GM12874 (cell line): ENCODE measurements around the gene AUTS2.

Experiments used
- CTCF ChIP-seq: IDR thresholded peaks from 2 replicates; pipeline ENCODE4 v1.5.1; 2011; ENCODE audit warnings: low read depth, mild to moderate bottlenecking, control low read depth, low read length, moderate library complexity; ENCODE audit not compliant: insufficient read depth

The AUTS2 gene

GRCh38 chr7:69699931-69700330, 101.7 kb downstream of the AUTS2 start:
- no peak for TF ChIP-seq CTCF

- no peak for TF ChIP-seq CTCF
Observed at GRCh38 chr7:69700331-69700730, 102.1 kb downstream of the AUTS2 start.

GRCh38 chr7:69701288-69701687, 103.0 kb downstream of the AUTS2 start:
- no peak for TF ChIP-seq CTCF

- no peak for TF ChIP-seq CTCF
Observed at GRCh38 chr7:69702357-69702756, 104.1 kb downstream of the AUTS2 start.

- TF ChIP-seq CTCF, result no peak
Observed at GRCh38 chr7:69703099-69703498, 104.8 kb downstream of the AUTS2 start.

- TF ChIP-seq CTCF, result no peak
Observed at GRCh38 chr7:69706070-69706469, 107.8 kb downstream of the AUTS2 start.

DNA sequence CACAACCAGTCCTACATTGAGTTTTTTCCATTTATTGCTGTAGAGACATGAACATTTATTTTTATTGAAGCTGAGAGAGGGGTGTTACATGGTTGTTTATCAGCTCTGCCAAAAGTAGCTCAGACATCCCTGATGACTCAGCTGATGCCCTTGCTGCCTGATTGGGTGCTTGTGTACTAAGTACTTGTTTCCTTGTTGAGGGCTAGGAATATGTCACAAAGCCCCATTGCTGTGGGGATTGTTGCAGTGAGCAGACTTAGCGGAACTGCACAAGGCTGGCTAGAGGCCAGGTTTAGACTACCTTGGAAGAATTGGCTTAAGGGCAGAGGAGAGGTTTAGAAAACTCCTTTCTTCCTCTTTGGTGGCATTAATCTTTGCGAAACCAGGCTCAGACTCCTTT, 110.6 kb downstream of the AUTS2 start:
- no peak for TF ChIP-seq CTCF
